A549 (cell line): ENCODE data around the gene DDX20. TPM values are rescaled to one million over a fixed set of nuclear protein-coding genes. Genes with fewer than 3 reads are reported as not detected.

Experiments used
- ATAC-seq, 2 experiments: fragments of 200-7000 bp in 1 of 2; fragments of >200 bp in 1 of 2; cut with Nextera tagmentation in 1 of 2; cut with Tn5 transposase in 1 of 2; 3 replicates each; pipeline versions ENCODE4 v1.8.0 to v1.9.1; 2018 to 2020; ENCODE audit warnings: mild to moderate bottlenecking in 1 of 2, moderate library complexity in 1 of 2
- CTCF ChIA-PET: fragments of 300-600 bp; sonication (Branson Sonifier 250); formaldehyde crosslinking; extraction: SDS; loops from one replicate; lab custom pipeline; 2021; ENCODE audit warnings: antibody characterized with exemption, inconsistent platforms; lab: Yijun Ruan, JAX
- POLR2A ChIA-PET: fragments of 350-600 bp; formaldehyde crosslinking; extraction: SDS; loops from one replicate; lab custom pipeline; 2021; ENCODE audit warnings: antibody characterized with exemption, inconsistent platforms; lab: Yijun Ruan, JAX
- DNase-seq, 2 experiments: peaks; one replicate each; pipeline versions ENCODE4 v3.0.0 to v3.0.0-alpha.2; 2011 to 2016; ENCODE audit warnings: low read depth in 1 of 2, low spot score in 1 of 2
- FAIRE-seq: peaks from 2 replicates; lab custom pipeline; 2011; peaks lifted over from hg19 to GRCh38; lab: Jason Lieb, UNC
- H3K27ac ChIP-seq, 2 experiments: fragments of >200 bp; sonication (Bioruptor Twin); formaldehyde crosslinking; 3 replicates each; pipeline ENCODE4 v1.5.1; 2016 to 2017
- H3K4me1 ChIP-seq: fragments of >200 bp; sonication (Bioruptor Twin); formaldehyde crosslinking; 3 replicates; pipeline ENCODE4 v1.6.1; 2016
- H3K4me2 ChIP-seq: fragments of >200 bp; sonication (Bioruptor Twin); formaldehyde crosslinking; 3 replicates; pipeline ENCODE4 v1.6.1; 2016
- H3K4me3 ChIP-seq: fragments of >200 bp; sonication (Bioruptor Twin); formaldehyde crosslinking; 3 replicates; pipeline ENCODE4 v1.5.1; 2016
- H3K9me3 ChIP-seq: fragments of >200 bp; sonication (Bioruptor Twin); formaldehyde crosslinking; 3 replicates; pipeline ENCODE4 v1.6.1; 2016
- ATOH8 ChIP-seq: fragments of 250-450 bp; sonication (Bioruptor Pico); IDR thresholded peaks from 2 replicates; pipeline ENCODE4 v1.5.0; 2020; ENCODE audit warnings: low read depth, mild to moderate bottlenecking, moderate library complexity
- CBX8 ChIP-seq: fragments of 200-600 bp; sonication (generic); IDR thresholded peaks from 2 replicates; pipeline ENCODE4 v1.6.1; 2016
- CEBPB ChIP-seq, 2 experiments: fragments of >200 bp in 1 of 2; sonication (Bioruptor Twin) in 1 of 2; formaldehyde crosslinking in 1 of 2; IDR thresholded peaks; 2 replicates each; pipeline ENCODE4 v1.6.1; 2012 to 2016
- CTCF ChIP-seq: fragments of >200 bp; sonication (Bioruptor Twin); formaldehyde crosslinking; IDR thresholded peaks from 3 replicates; pipeline ENCODE4 v1.5.1; 2016
- ELK1 ChIP-seq: fragments of 150-350 bp; IDR thresholded peaks from 2 replicates; pipeline ENCODE4 v1.6.1; 2014; ENCODE audit warnings: low read depth, mild to moderate bottlenecking, low read length
- EP300 ChIP-seq, 2 experiments: fragments of >200 bp; sonication (Bioruptor Twin); formaldehyde crosslinking; IDR thresholded peaks; 2 replicates in 1 of 2; 3 replicates in 1 of 2; pipeline ENCODE4 v1.6.1; 2016 to 2017
- FOSL2 ChIP-seq, 2 experiments: fragments of 450-650 bp in 1 of 2; fragments of >200 bp in 1 of 2; sonication (Bioruptor Twin) in 1 of 2; formaldehyde crosslinking; IDR thresholded peaks; 2 replicates each; pipeline versions ENCODE4 v1.5.0 to v1.6.1; 2016 to 2020; ENCODE audit warnings: mild to moderate bottlenecking in 1 of 2, moderate library complexity in 1 of 2
- GATA3 ChIP-seq: IDR thresholded peaks from 2 replicates; pipeline ENCODE4 v1.6.1; 2012; ENCODE audit warnings: borderline replicate concordance
- HDAC2 ChIP-seq: fragments of 200-600 bp; sonication (generic); IDR thresholded peaks from 2 replicates; pipeline ENCODE4 v1.6.1; 2016
- HOXB5 ChIP-seq: fragments of 250-450 bp; sonication (Bioruptor Pico); IDR thresholded peaks from 2 replicates; pipeline ENCODE4 v1.5.0; 2020; ENCODE audit warnings: mild to moderate bottlenecking, moderate library complexity
- JUN ChIP-seq, 2 experiments: fragments of >200 bp; sonication (Bioruptor Twin); formaldehyde crosslinking; IDR thresholded peaks; 2 replicates in 1 of 2; 3 replicates in 1 of 2; pipeline ENCODE4 v1.6.1; 2016 to 2017
- JUNB ChIP-seq: fragments of >200 bp; sonication (Bioruptor Twin); formaldehyde crosslinking; IDR thresholded peaks from 2 replicates; pipeline ENCODE4 v1.6.1; 2016
- MAFK ChIP-seq: fragments of 450-650 bp; IDR thresholded peaks from 2 replicates; pipeline ENCODE4 v1.6.1; 2014; ENCODE audit not compliant: partially characterized antibody
- NFE2L2 ChIP-seq: fragments of 150-350 bp; conservative IDR thresholded peaks from 2 replicates; pipeline ENCODE4 v1.6.1; 2014; ENCODE audit warnings: low read length
- PHF8 ChIP-seq: fragments of 200-600 bp; sonication (generic); IDR thresholded peaks from 2 replicates; pipeline ENCODE4 v1.6.1; 2016; ENCODE audit warnings: low read depth, mild to moderate bottlenecking, antibody characterized with exemption, moderate library complexity, borderline replicate concordance
- RAD21 ChIP-seq, 2 experiments: fragments of >200 bp in 1 of 2; sonication (Bioruptor Twin) in 1 of 2; formaldehyde crosslinking in 1 of 2; IDR thresholded peaks in 1 of 2; conservative IDR thresholded peaks in 1 of 2; 2 replicates in 1 of 2; 3 replicates in 1 of 2; pipeline ENCODE4 v1.6.1; 2012 to 2018; ENCODE audit warnings: inconsistent platforms in 1 of 2
- RFX5 ChIP-seq: fragments of 450-650 bp; IDR thresholded peaks from 2 replicates; pipeline ENCODE4 v1.7.1; 2014; ENCODE audit warnings: antibody characterized with exemption, mild to moderate bottlenecking, moderate library complexity
- SMC3 ChIP-seq: fragments of >200 bp; sonication (Bioruptor Twin); formaldehyde crosslinking; IDR thresholded peaks from 3 replicates; pipeline ENCODE4 v1.6.1; 2018; ENCODE audit warnings: inconsistent platforms
- SREBF2 ChIP-seq: fragments of 450-650 bp; IDR thresholded peaks from 2 replicates; pipeline ENCODE4 v1.6.1; 2014; ENCODE audit warnings: mild to moderate bottlenecking, moderate library complexity
- TP53 ChIP-seq: fragments of 250-450 bp; sonication (Bioruptor Pico); IDR thresholded peaks from 2 replicates; pipeline ENCODE4 v1.5.0; 2021; ENCODE audit warnings: mild to moderate bottlenecking, moderate library complexity
- ZC3H11A ChIP-seq: fragments of 450-650 bp; IDR thresholded peaks from 2 replicates; pipeline ENCODE4 v1.6.1; 2014; ENCODE audit warnings: antibody characterized with exemption, mild to moderate bottlenecking
- WGBS: methylation state at CpG from one replicate; pipeline ENCODE4 v1.1.6; 2017; ENCODE audit errors: missing lambda C conversion rate; 5-methylcytosine and 5-hydroxymethylcytosine counted together
- polyA plus RNA-seq, 4 experiments: library from polyadenylated mRNA; depleted of rRNA in 3 of 4; stranded (reverse); fragments of >200 nt; fragmentation: RNase III in 1 of 4; extraction: RNeasy Plus Mini Kit Qiagen cat#74134 plus additional on column Dnase treatment in 1 of 4; gene quantifications; 2 replicates in 3 of 4; 3 replicates in 1 of 4; pipeline ENCODE4 v1.2.3, GENCODE V29; 2011 to 2017

The DDX20 gene
- polyA plus RNA-seq, 2 of the 4 experiments (the other 2 are of a cell fraction): 8.4 to 13.5 TPM

GRCh38 chr1:111769517-111770146, 13.9 kb downstream of the DDX20 start:
- ATAC-seq (peak; percentile 51 to 54; a peak in 3 of 6 replicates), FAIRE-seq (peak; percentile 56), DNase-seq (peak; percentile 18 to 63)
- no peak overlapping the region for H3K4me3 ChIP-seq
- no peaks in the 10 kb centered on the region for H3K9me3 ChIP-seq
- H3K27ac ChIP-seq: no peak overlapping the region
- ChIA-PET CTCF (interaction anchor here (0.7 to 3.7 kb wide), 33 partner anchors 8 to 550 kb away, joined by 3 to 19 read pairs (median 4); partner anchors contain the start of genes ADORA3, DDX20, INKA2 and TMIGD3), POLR2A (interaction anchor here (1.0 kb wide), 1 partner anchor 55 kb away, joined by 3 read pairs; no protein-coding TSS in a partner anchor)
- no peaks in the 10 kb centered on the region for H3K4me1 ChIP-seq
- no peak overlapping the region for H3K4me2 ChIP-seq
- TF ChIP-seq SMC3: peak; percentile 55
- peak; percentile 83 for TF ChIP-seq CTCF
- no peak for TF ChIP-seq ATOH8 (CRISPR knock-in tag)
- TF ChIP-seq CEBPB (IDR thresholded peaks at IDR 0.05): peak; percentile 56 to 68; a peak in 3 of 4 replicates
- peak; percentile 64 to 76 for TF ChIP-seq RAD21 (conservative IDR thresholded peaks at IDR 0.05 in 1 of 2, IDR thresholded peaks at IDR 0.05 in 1 of 2)
- 24% methylated on average over 6 of the region's 6 CpGs for WGBS

- no peaks in the 10 kb centered on the region for H3K9me3 ChIP-seq
- no peaks in the 10 kb centered on the region for H3K4me1 ChIP-seq
- no peak overlapping the region for H3K4me2 ChIP-seq
- H3K4me3 ChIP-seq: no peak overlapping the region
- no peak for TF ChIP-seq CTCF
- no peak for TF ChIP-seq CEBPB (IDR thresholded peaks at IDR 0.05)
- no peak for TF ChIP-seq PHF8
- no peak for TF ChIP-seq HDAC2
- no peak for TF ChIP-seq GATA3
- no peak for TF ChIP-seq SMC3
- TF ChIP-seq SREBF2: no peak
- no peak for TF ChIP-seq CBX8
- no peak for TF ChIP-seq HOXB5 (CRISPR knock-in tag)
- TF ChIP-seq EP300 (IDR thresholded peaks at IDR 0.05): no peak
- TF ChIP-seq ZC3H11A: no peak
- TF ChIP-seq FOSL2 (IDR thresholded peaks at IDR 0.05): no peak
- no peak for TF ChIP-seq FOSL2 (CRISPR knock-in tag; IDR thresholded peaks at IDR 0.05)
- no peak for TF ChIP-seq MAFK
- TF ChIP-seq ELK1: no peak
- TF ChIP-seq JUNB: no peak
- TF ChIP-seq NFE2L2: no peak
- no peak for TF ChIP-seq TP53
- no peak for TF ChIP-seq JUN (IDR thresholded peaks at IDR 0.05)
- TF ChIP-seq RFX5: no peak
- CTCF ChIA-PET: interaction anchor here (1.3 kb wide), 1 partner anchor 263 kb away, joined by 4 read pairs; no protein-coding TSS in a partner anchor
- FAIRE-seq (no peak), ATAC-seq (no peak), DNase-seq (no peak)
- WGBS: 85% methylated on average over 4 of the region's 4 CpGs
- POLR2A ChIA-PET: no interaction called here
- H3K27ac ChIP-seq: no peak overlapping the region
Measured at GRCh38 chr1:111770916-111771315, 15.2 kb downstream of the DDX20 start.
